IPS DF 6.9 (cell line): Measurements from ENCODE around the gene ITLN1.

ENCODE experiments used
- DNase-seq: peaks from one replicate; pipeline ENCODE4 v3.0.0-alpha.2; 2013; ENCODE audit warnings: low read depth, low spot score
- H3K27ac ChIP-seq: one replicate; pipeline ENCODE4 v1.5.1; 2013; ENCODE audit warnings: low read length, control low read depth
- H3K27me3 ChIP-seq: 2 replicates; pipeline ENCODE4 v1.6.1; 2013; ENCODE audit warnings: mild to moderate bottlenecking, low read length; ENCODE audit not compliant: control insufficient read depth, insufficient read depth
- H3K36me3 ChIP-seq: 2 replicates; pipeline ENCODE4 v1.6.1; 2013; ENCODE audit warnings: low read length; ENCODE audit not compliant: control insufficient read depth, insufficient read depth
- H3K4me1 ChIP-seq: 2 replicates; pipeline ENCODE4 v1.6.1; 2013; ENCODE audit warnings: low read length; ENCODE audit not compliant: control insufficient read depth, insufficient read depth
- H3K4me3 ChIP-seq: 2 replicates; pipeline ENCODE4 v1.5.1; 2013; ENCODE audit warnings: mild to moderate bottlenecking, low read length
- H3K9me3 ChIP-seq: 2 replicates; pipeline ENCODE4 v1.6.1; 2013; ENCODE audit warnings: low read length, inconsistent platforms; ENCODE audit not compliant: control insufficient read depth, insufficient read depth
- WGBS: extraction: QIAGEN DNeasy Blood & Tissue Kit; methylation state at CpG from one replicate; pipeline ENCODE4 v1.1.7; 2013; ENCODE audit warnings: mixed read lengths, missing lambda C conversion rate; ENCODE audit not compliant: insufficient read length, insufficient coverage; 5-methylcytosine and 5-hydroxymethylcytosine counted together

Gene ITLN1

DNA sequence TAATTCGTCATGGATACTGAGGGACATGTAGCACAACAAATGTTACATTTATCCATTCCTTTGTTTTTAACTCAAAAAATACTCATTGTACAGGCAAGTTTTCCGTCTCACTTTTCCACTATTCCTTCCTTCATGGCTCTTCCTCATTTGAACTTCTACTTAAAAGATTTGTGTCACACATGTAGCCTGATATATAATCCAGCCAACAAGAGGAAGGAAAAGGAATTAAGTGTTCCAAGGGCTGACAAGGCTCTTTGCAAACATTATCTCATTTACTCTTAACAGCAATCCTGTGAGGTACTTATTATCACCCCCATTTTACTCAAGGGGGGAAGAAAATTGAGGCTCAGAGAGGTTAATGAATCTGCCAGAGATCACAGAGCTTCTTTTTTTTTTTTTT lies 45.2 kb downstream of the ITLN1 start:
- no peaks in the 10 kb centered on the region for H3K27me3 ChIP-seq
- H3K36me3 ChIP-seq, result no peaks in the 10 kb centered on the region
- no peak for DNase-seq
- no peak overlapping the region for H3K27ac ChIP-seq
- no peak overlapping the region for H3K4me3 ChIP-seq
- H3K9me3 ChIP-seq, result no peaks in the 10 kb centered on the region
- no peaks in the 10 kb centered on the region; the same call in 1 of the 2 replicates for H3K4me1 ChIP-seq
- WGBS, result 100% methylated on average over 1 of the region's 2 CpGs

DNA sequence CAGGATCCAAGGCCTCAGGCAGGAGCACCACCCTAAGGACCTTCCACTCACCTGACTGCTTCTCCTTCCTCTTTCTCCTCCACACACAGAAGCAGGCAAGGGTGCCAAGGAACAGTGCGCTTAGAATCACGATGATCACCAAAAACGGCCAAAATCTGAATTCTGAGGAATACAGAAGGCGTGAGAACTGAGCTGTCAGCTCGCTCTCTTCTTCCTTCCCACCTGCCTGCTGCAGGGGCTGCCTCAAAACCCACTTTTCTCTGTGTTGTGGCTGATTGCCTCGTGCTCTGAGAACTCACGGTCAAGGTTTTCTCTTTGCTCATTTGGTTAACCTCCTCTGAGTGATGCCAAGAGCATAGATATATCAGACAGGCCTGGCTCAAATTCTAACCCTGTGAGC lies 46.1 kb downstream of the ITLN1 start:
- no peaks in the 10 kb centered on the region for H3K36me3 ChIP-seq
- WGBS, result no CpG with 5 or more reads among the region's 7 CpGs
- H3K4me1 ChIP-seq, result no peaks in the 10 kb centered on the region; the same call in 1 of the 2 replicates
- no peak overlapping the region for H3K4me3 ChIP-seq
- H3K27ac ChIP-seq, result no peak overlapping the region
- no peak for DNase-seq
- H3K27me3 ChIP-seq, result no peaks in the 10 kb centered on the region
- H3K9me3 ChIP-seq, result no peaks in the 10 kb centered on the region

DNA sequence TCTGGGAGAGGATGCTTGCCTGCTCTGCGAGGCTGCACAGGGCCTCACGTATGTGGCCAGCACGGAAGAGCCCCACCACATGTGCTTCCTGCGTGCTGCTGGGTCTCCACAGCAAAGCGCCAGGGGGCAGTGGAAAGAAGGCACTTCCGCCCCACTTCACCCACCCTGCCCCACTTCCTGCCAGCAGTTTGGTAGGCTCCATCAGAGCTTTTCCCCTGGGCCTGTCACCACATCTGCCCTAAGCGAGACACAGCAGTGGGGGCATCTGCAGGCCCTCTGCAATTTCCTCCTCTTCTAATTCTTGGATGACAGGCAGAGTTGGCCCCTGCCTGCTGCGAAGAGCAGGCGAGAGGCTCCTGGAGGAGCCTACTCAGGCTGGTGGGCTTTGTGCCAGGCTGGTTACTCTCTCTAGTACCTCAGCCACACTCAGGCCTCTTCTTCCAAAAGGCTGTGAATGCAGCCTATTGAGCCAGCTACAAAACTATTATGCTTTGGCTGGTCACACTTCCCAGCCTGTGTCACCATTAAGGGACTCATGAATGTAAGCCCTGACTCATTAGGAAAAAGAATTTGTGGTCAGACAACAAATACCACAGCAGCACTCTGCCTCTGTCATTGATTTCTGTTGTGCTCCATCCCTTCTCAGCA lies 47.3 kb downstream of the ITLN1 start:
- no CpG with 5 or more reads among the region's 9 CpGs for WGBS
- no peak overlapping the region for H3K4me3 ChIP-seq
- no peak overlapping the region for H3K27ac ChIP-seq

DNA sequence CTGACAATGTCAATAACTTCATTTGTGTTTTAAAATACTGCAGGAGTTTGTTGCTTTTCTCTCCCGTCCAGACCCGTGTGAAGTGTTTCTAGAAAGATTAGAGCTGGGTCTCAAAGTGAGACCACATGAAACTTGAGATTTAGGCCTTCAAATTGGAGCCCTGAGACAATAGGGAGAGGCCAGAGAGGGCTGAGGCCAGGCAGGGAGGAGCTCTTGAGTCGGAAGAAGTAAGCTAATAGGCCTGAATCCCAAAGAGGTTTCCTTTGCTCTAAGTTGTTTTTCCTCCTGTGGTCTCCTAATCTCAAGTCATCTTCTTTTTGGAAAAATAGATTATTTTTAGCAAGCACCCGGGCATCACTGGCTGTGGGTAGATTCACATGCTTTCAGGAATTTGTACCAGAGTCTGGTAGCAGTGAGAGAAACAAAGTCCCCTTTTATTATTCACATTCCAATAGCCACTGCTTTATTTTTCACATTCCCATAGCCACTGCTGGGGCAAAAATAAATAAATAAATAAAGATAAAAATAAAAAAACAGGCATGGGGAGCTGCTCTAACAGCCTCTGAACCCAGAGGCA lies 47.9 kb downstream of the ITLN1 start:
- Histone ChIP-seq H3K27ac (no peak overlapping the region), H3K4me3 (no peak overlapping the region), H3K36me3 (no peaks in the 10 kb centered on the region), H3K27me3 (no peaks in the 10 kb centered on the region), H3K4me1 (no peaks in the 10 kb centered on the region; the same call in 1 of the 2 replicates), H3K9me3 (no peaks in the 10 kb centered on the region)
- WGBS, result no CpG with 5 or more reads among the region's 4 CpGs
- DNase-seq, result no peak

More for the DNA sequence above, 47.3 kb downstream of the ITLN1 start:
- H3K27me3 ChIP-seq, result no peaks in the 10 kb centered on the region
- no peak for DNase-seq
- no peaks in the 10 kb centered on the region for H3K36me3 ChIP-seq
- no peaks in the 10 kb centered on the region for H3K9me3 ChIP-seq
- no peaks in the 10 kb centered on the region; the same call in 1 of the 2 replicates for H3K4me1 ChIP-seq

DNA sequence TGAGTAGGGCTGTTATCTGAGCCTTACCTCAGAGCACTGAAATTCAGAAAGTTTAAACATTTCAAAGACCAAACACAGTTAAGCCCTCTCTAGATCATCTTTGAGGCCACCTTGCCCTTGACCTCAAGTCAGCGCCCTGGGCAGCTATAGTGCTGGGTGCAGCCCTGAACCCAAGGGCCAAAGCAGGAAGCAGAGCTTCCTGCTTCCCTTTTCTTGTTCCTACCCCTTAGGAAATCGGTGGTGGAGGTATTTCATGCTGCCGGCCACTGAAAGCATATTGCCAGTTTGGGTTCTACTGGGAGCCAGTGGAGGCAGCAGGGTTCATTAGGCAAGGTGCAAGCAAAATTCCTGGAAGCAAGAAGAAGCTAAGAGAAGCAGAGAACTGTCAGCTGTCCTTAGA lies 48.4 kb downstream of the ITLN1 start:
- no CpG with 5 or more reads among the region's 3 CpGs for WGBS
- Histone ChIP-seq H3K4me3 (no peak overlapping the region), H3K36me3 (no peaks in the 10 kb centered on the region), H3K27ac (no peak overlapping the region), H3K9me3 (no peaks in the 10 kb centered on the region), H3K27me3 (no peaks in the 10 kb centered on the region), H3K4me1 (no peaks in the 10 kb centered on the region; the same call in 1 of the 2 replicates)
- DNase-seq, result no peak

DNA sequence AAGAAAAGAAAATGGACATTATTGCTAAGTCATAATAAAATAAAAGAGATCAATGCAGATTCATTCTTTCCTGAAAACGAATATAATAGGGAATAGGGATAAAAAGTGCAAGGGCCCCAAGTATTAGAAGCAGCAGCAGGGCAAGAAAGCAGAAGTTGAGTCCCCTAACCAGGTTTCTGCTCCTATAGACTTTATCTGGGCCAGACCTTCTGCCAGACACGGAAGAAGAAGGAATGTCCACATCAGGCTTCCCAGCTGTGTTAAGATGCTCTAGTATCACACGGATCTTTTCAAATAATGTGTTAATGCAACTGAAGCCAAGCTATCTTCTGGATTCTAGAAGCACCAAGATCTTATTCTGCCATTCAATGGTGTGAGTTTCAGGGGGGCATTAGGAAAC lies 49.2 kb downstream of the ITLN1 start:
- H3K27me3 ChIP-seq, result no peaks in the 10 kb centered on the region
- WGBS, result no CpG with 5 or more reads among the region's 3 CpGs
- DNase-seq, result no peak
- H3K27ac ChIP-seq, result no peak overlapping the region
- no peaks in the 10 kb centered on the region for H3K9me3 ChIP-seq
- no peaks in the 10 kb centered on the region; the same call in 1 of the 2 replicates for H3K4me1 ChIP-seq
- H3K4me3 ChIP-seq, result no peak overlapping the region
- H3K36me3 ChIP-seq, result no peaks in the 10 kb centered on the region

DNA sequence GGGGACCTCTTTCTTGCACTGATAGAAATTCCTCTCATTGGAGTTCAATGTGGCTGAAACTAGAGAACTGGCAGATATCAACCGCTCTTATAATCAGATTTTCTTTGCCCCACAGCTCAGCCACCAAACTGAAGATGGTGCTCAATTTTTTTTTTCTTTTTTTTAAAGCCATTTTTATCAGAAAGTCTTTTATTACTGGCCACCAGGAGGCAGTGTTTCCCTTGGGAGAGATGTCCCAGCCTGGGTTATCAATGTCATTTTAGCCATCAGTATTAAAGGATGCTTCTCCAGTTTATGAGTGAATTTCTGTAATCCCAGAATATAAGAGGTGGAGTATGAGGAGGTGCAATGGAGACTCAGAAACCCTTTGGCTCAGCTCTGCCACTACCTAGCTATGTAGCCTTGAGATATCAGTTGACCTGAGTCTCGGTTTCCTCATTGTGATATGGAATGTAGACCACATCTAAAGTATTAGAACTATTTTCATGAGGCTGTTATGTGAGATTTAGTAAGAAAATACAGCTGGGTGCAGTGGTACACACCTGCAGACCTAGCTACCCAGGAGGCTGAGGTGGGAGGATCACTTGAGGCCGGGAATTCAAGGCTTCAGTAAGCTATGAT lies 49.9 kb downstream of the ITLN1 start:
- Histone ChIP-seq H3K36me3 (no peaks in the 10 kb centered on the region), H3K9me3 (no peaks in the 10 kb centered on the region), H3K27me3 (no peaks in the 10 kb centered on the region), H3K4me1 (no peaks in the 10 kb centered on the region; the same call in 1 of the 2 replicates), H3K27ac (no peak overlapping the region), H3K4me3 (no peak overlapping the region)
- DNase-seq, result no peak
- WGBS, result no CpG with 5 or more reads among the region's 3 CpGs

DNA sequence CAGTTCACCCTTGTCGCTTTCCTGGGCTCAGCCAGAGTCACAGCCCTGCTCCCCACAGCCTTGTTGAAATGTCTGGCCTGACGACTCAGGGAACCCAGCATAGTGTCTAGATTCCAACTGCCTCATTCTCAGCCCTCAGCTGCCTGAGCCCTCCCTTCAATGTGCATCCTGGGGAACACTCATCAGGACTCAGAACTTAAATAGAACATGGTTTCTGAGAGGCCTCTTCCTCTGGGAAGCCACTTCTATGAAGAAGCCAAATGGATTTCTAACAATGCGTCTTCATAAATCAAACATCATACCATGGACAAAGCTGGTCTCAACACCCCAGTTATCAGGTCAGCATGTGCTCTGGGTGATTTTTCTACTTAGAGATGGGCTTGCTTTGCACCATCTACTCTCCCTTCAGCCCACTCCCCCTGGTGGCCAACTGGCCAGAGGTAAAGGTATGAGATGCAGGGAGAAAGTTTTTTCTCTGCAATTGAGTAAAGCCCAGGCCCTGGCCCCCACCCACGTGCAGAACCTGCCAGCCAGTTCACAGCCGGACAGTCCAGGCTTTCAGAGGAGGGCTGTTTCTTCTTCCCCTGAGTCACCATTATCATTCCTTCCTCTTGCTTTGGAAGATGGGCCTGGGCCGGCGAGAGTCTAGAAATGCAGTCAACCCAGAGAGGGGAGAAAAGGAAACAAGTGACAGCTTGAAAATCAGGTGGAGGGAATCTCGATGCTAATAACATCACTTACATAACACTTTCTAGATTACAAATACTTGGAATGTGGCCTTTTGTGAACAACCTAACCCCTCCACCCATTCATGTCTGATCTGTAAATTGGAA lies 54.4 kb downstream of the ITLN1 start:
- Histone ChIP-seq H3K36me3 (no peaks in the 10 kb centered on the region), H3K27me3 (no peaks in the 10 kb centered on the region), H3K4me1 (no peaks in the 10 kb centered on the region), H3K27ac (no peak overlapping the region), H3K4me3 (no peak overlapping the region), H3K9me3 (no peaks in the 10 kb centered on the region)
- DNase-seq, result peak; percentile 66
- WGBS, result no CpG with 5 or more reads among the region's 8 CpGs

DNA sequence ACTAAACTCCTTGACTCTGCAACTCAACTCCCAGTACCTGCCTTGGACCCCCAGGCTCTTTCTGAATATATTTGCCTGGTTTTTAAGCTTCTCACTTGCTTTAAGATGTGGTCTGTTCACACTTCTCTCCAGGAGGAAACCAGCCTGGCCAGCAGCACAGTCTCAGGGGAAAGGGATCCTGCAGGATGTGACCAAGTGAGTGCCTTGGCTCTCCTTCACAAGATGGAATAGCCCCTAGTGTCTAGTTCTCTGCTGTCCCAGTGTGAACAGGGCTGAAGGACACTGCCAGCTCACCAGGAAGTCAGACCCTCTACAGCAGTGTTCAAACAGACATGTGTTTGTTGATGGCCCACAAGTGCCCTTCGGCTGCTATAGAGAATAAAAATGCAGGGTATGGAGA lies 55.2 kb downstream of the ITLN1 start:
- no peak overlapping the region for H3K4me3 ChIP-seq
- no peaks in the 10 kb centered on the region for H3K36me3 ChIP-seq
- no peaks in the 10 kb centered on the region for H3K9me3 ChIP-seq
- H3K4me1 ChIP-seq, result no peaks in the 10 kb centered on the region
- H3K27ac ChIP-seq, result no peak overlapping the region
- WGBS, result no CpG with 5 or more reads among the region's 1 CpG
- no peak for DNase-seq
- no peaks in the 10 kb centered on the region for H3K27me3 ChIP-seq

DNA sequence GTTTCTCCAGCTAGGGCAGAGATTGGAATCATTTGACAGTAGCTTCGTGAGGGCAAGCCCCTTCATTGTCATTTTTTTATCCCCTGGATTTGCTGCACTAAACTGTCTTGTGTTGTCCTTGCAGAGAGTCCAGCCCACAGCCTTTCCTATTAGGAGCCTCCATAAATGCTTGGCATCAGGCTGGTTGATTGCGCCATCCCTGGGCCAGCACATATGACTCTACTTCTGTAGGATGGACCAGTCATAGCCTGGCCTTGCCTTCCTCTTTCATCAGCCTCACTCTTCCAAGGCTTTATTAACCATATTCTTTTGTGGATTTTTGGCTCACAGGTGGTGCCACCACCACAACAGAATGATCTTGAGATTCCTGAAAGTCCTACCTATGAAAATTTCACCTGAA lies 57.6 kb downstream of the ITLN1 start:
- H3K4me1 ChIP-seq, result no peaks in the 10 kb centered on the region

More for the DNA sequence above, 57.6 kb downstream of the ITLN1 start:
- H3K4me3 ChIP-seq, result no peak overlapping the region
- H3K9me3 ChIP-seq, result no peaks in the 10 kb centered on the region
- H3K27ac ChIP-seq, result no peak overlapping the region
- WGBS, result no CpG with 5 or more reads among the region's 2 CpGs
- DNase-seq, result no peak
- no peaks in the 10 kb centered on the region for H3K27me3 ChIP-seq
- no peaks in the 10 kb centered on the region for H3K36me3 ChIP-seq
